Measurements from ENCODE around the gene ZDHHC11B. TPM values are rescaled to one million over a fixed set of nuclear protein-coding genes. Genes with fewer than 3 reads are reported as not detected.
"Not testable (repeated sequence)": the region's sequence is repeated elsewhere in the genome, so short reads cannot be mapped to it uniquely, and the experiment has no call there.

ZDHHC11B gene
- total and polyA plus RNA-seq, 2 of the 13 experiments (the other 11 are each of a cell fraction or from before 2014, with no cell fraction given), result 0.11 to 0.12 TPM

- DNase-seq (ENCODE audit: low spot score); H3K27ac ChIP-seq (ENCODE audit: extremely low read length, insufficient read depth, low read length); H3K36me3 ChIP-seq (replicated peaks in 1 of 2; ENCODE audit: control insufficient read depth in 1 of 2, insufficient read depth in 2 of 2, low read length in 2 of 2); CTCF ChIA-PET (ENCODE audit: low intra/inter-chr PET ratio, low total read pairs); H4K20me1 ChIP-seq (ENCODE audit: insufficient read depth, low read length); H2AFZ ChIP-seq (ENCODE audit: low read length); H3K27me3 ChIP-seq (ENCODE audit: control insufficient read depth in 1 of 2, insufficient read depth in 2 of 2, low read length in 2 of 2); H3K9ac ChIP-seq (ENCODE audit: insufficient read depth, low read depth, low read length); H3K4me1 ChIP-seq (ENCODE audit: insufficient read depth, low read length); H3K4me3 ChIP-seq (replicated peaks in 1 of 3; ENCODE audit: insufficient read depth in 1 of 3, low read depth in 2 of 3, low read length in 3 of 3); H3K4me2 ChIP-seq (ENCODE audit: low read depth, low read length); in situ Hi-C loops (cut with HindIII; ENCODE audit: extremely low pct_ligation_motif_present, low pct_unique_long_range_greater_than_20kb); BruUV-seq (replicated peaks); POLR2A ChIA-PET; FAIRE-seq; intact Hi-C loops (cut with micrococcal nuclease; ENCODE audit: unreplicated experiment); H3K9me3 ChIP-seq (ENCODE audit: low read length); H3K79me2 ChIP-seq (ENCODE audit: insufficient read depth, low read length); ATAC-seq: not testable (repeated sequence)
- WGBS (ENCODE audit: low lambda C conversion rate), result 47% methylated on average over 4 of the region's 4 CpGs
Observed at GRCh38 chr5:708374-708773, 76.2 kb downstream of the ZDHHC11B start.

GRCh38 chr5:706127-706526 is 78.4 kb downstream of the ZDHHC11B start:
- H3K27ac ChIP-seq (ENCODE audit: extremely low read length, insufficient read depth, low read length); CTCF ChIA-PET (ENCODE audit: low intra/inter-chr PET ratio, low total read pairs); H3K4me1 ChIP-seq (ENCODE audit: insufficient read depth, low read length); H3K79me2 ChIP-seq (ENCODE audit: insufficient read depth, low read length); POLR2A ChIA-PET; H3K4me2 ChIP-seq (ENCODE audit: low read depth, low read length); H3K36me3 ChIP-seq (replicated peaks in 1 of 2; ENCODE audit: control insufficient read depth in 1 of 2, insufficient read depth in 2 of 2, low read length in 2 of 2); FAIRE-seq; H3K9me3 ChIP-seq (ENCODE audit: low read length); H3K4me3 ChIP-seq (replicated peaks in 1 of 3; ENCODE audit: insufficient read depth in 1 of 3, low read depth in 2 of 3, low read length in 3 of 3); intact Hi-C loops (cut with micrococcal nuclease; ENCODE audit: unreplicated experiment); H3K27me3 ChIP-seq (ENCODE audit: control insufficient read depth in 1 of 2, insufficient read depth in 2 of 2, low read length in 2 of 2); H4K20me1 ChIP-seq (ENCODE audit: insufficient read depth, low read length); BruUV-seq (replicated peaks); H3K9ac ChIP-seq (ENCODE audit: insufficient read depth, low read depth, low read length); H2AFZ ChIP-seq (ENCODE audit: low read length); DNase-seq (ENCODE audit: low spot score); ATAC-seq; in situ Hi-C loops (cut with HindIII; ENCODE audit: extremely low pct_ligation_motif_present, low pct_unique_long_range_greater_than_20kb): not testable (repeated sequence)
- WGBS (ENCODE audit: low lambda C conversion rate), result 16% methylated on average over 7 of the region's 7 CpGs
